PC-3 (cell line): ENCODE measurements around the gene AGPAT3. TPM values are rescaled to one million over a fixed set of nuclear protein-coding genes. Genes with fewer than 3 reads are reported as not detected.

Experiments used
- ATAC-seq: fragments of 200-7000 bp; cut with Tn5 transposase; 2 replicates; pipeline ENCODE4 v1.9.1; 2020; ENCODE audit warnings: mild to moderate bottlenecking, moderate library complexity
- BruUV-seq: library from RNA; stranded (reverse); fragments of 400-500 nt; replicated peaks from 2 replicates; lab custom pipeline; 2021; lab: Mats Ljungman, UMichigan
- CTCF ChIA-PET: fragments of 300-600 bp; sonication (Branson Sonifier 250); formaldehyde crosslinking; loops from one replicate; lab custom pipeline; 2022; ENCODE audit warnings: antibody characterized with exemption; lab: Charles Lee
- POLR2A ChIA-PET: fragments of 300-600 bp; sonication (Branson Sonifier 250); formaldehyde crosslinking; loops from one replicate; lab custom pipeline; 2022; ENCODE audit warnings: antibody characterized with exemption; ENCODE audit not compliant: unreplicated experiment; lab: Charles Lee
- DNase-seq: peaks from one replicate; pipeline ENCODE4 v3.0.0-alpha.2; 2015
- H2AFZ ChIP-seq: fragments of 300-600 bp; sonication (generic); 2 replicates; pipeline ENCODE4 v1.6.0; 2016; ENCODE audit warnings: antibody characterized with exemption, low read length
- H3F3A ChIP-seq: fragments of 300-600 bp; sonication (generic); one replicate; pipeline ENCODE4 v1.6.0; 2017; ENCODE audit warnings: antibody characterized with exemption, low read length, control low read depth, mild to moderate bottlenecking; ENCODE audit not compliant: unreplicated experiment
- H3K27ac ChIP-seq: fragments of 300-600 bp; sonication (generic); 2 replicates; pipeline ENCODE4 v1.5.1; 2016; ENCODE audit warnings: mild to moderate bottlenecking, low read length
- H3K27me3 ChIP-seq: fragments of 300-600 bp; sonication (generic); 2 replicates; pipeline ENCODE4 v1.6.1; 2016; ENCODE audit warnings: low read length, mixed read lengths
- H3K36me3 ChIP-seq: fragments of 300-600 bp; sonication (generic); 2 replicates; pipeline ENCODE4 v1.6.1; 2016; ENCODE audit warnings: low read depth, mixed run types, low read length, mixed read lengths
- H3K4me1 ChIP-seq: fragments of 300-600 bp; sonication (generic); 2 replicates; pipeline ENCODE4 v1.5.1; 2016; ENCODE audit warnings: low read length; ENCODE audit not compliant: insufficient read depth
- H3K4me2 ChIP-seq: fragments of 300-600 bp; sonication (generic); 2 replicates; pipeline ENCODE4 v1.6.0; 2016; ENCODE audit warnings: low read length
- H3K4me3 ChIP-seq: fragments of 300-600 bp; sonication (generic); 2 replicates; pipeline ENCODE4 v1.5.1; 2016; ENCODE audit warnings: mild to moderate bottlenecking, low read length, mixed read lengths
- H3K79me2 ChIP-seq: fragments of 300-600 bp; sonication (generic); 2 replicates; pipeline ENCODE4 v1.6.1; 2017; ENCODE audit warnings: low read length, mixed read lengths
- H3K9ac ChIP-seq: fragments of 300-600 bp; sonication (generic); 2 replicates; pipeline ENCODE4 v1.6.0; 2016; ENCODE audit warnings: mild to moderate bottlenecking, low read length
- H3K9me2 ChIP-seq: fragments of 300-600 bp; sonication (generic); replicated peaks from 2 replicates; pipeline ENCODE4 v1.6.1; 2016; ENCODE audit warnings: mixed run types, low read length, mixed read lengths
- H3K9me3 ChIP-seq: fragments of 300-600 bp; sonication (generic); 2 replicates; pipeline ENCODE4 v1.6.1; 2016; ENCODE audit warnings: low read length, mixed read lengths
- H4K20me1 ChIP-seq: fragments of 300-600 bp; sonication (generic); 2 replicates; pipeline ENCODE4 v1.6.1; 2016; ENCODE audit warnings: low read length, mixed read lengths
- EZH2 ChIP-seq: fragments of 300-600 bp; sonication (generic); IDR thresholded peaks from one replicate; pipeline ENCODE4 v1.6.1; 2017; ENCODE audit warnings: antibody characterized with exemption, mild to moderate bottlenecking, low read length; ENCODE audit not compliant: unreplicated experiment
- EZH2phosphoT487 ChIP-seq: fragments of 300-600 bp; sonication (generic); IDR thresholded peaks from 2 replicates; pipeline ENCODE4 v1.6.1; 2018; ENCODE audit warnings: mild to moderate bottlenecking, antibody characterized with exemption, low read length, borderline replicate concordance
- intact Hi-C: fragments of 100-400 bp; cut with micrococcal nuclease; formaldehyde crosslinking; loops from 2 replicates; pipeline ENCODE4 v1.9.0; 2023
- total RNA-seq: library from RNA; depleted of rRNA; stranded (reverse); fragments of >200 nt; gene quantifications from 2 replicates; pipeline ENCODE4 v1.2.3, GENCODE V29; 2014
- TF ChIP-seq, protein P1 (sequence below): fragments of 300-600 bp; sonication (generic); conservative IDR thresholded peaks from 2 replicates; pipeline ENCODE4 v1.5.1; 2017; ENCODE audit warnings: antibody characterized with exemption, low read depth, mild to moderate bottlenecking, low read length

Gene AGPAT3
- total RNA-seq, 1 experiment from 2014 or later: 76.1 TPM

DNA sequence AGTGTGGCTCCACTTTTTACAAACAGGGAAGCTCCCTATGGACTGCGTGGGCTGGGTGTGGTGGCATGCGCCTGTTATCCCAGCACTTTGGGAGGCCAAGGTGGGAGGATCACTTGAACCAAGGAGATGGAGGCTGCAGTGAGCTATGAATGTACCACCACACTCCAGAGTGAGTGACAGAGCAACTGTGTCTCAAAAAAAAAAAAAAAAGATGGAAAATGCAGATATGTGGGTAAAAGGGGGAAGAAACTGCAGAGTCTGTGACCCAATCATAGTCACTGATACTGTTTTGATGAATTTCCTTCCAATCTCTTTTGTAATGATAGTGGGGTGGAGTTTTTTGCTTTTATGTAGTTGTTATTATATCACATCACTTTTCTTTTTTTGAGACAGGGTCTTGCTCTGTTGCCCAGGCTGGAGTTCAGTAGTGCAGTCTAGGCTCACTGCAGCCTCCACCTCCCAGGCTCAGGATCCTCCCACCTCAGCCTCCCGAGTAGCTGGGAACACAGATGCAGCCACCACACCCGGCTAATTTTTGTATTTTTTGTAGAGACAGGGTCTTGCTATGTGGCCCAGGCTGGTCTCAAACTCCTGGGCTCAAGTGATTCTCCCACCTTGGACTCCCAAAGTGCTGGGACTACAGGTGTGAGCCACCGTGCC, 138.4 kb downstream of the AGPAT3 start:
- CTCF ChIA-PET: no interaction called here
- no TSS peak for BruUV-seq

DNA sequence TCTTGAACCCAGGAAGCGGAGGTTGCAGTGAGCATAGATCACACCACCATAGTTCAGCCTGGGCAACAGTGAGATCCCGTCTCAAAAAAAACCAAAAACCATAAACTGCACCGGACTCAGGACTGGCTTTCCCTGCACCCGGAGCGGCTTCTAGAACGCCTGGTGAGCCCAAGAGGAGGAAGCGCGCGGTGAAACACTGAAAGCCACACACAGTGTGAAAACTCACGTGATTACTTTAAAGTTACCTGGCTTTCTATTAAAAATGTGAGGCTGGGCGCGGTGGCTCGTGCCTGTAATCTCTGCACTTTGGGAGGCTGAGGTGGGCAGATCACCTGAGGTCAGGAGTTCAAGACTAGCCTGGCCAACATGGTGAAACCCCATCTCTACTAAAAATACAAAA, 140.0 kb downstream of the AGPAT3 start:
- Histone ChIP-seq H3K36me3 (no peaks in the 10 kb centered on the region), H3K4me2 (no peak overlapping the region), H3K4me3 (no peak overlapping the region), H3K9me2 (no peaks in the 10 kb centered on the region), H4K20me1 (no peaks in the 10 kb centered on the region), H3K79me2 (no peaks in the 10 kb centered on the region), H3K27me3 (no peaks in the 10 kb centered on the region), H3K4me1 (peaks cover 15% of the 10 kb centered on the region), H3F3A (peaks cover 5% of the 10 kb centered on the region), H3K9me3 (no peaks in the 10 kb centered on the region), H2AFZ (no peak overlapping the region), H3K27ac (no peak overlapping the region), H3K9ac (no peak overlapping the region)
- intact Hi-C loops: no loop called here
- DNase-seq (no peak), ATAC-seq (no peak)
- CTCF ChIA-PET: no interaction called here
- BruUV-seq: no TSS peak
- TF ChIP-seq EZH2 (no peak), EZH2phosphoT487 (no peak)
- TF ChIP-seq, protein P1, sequence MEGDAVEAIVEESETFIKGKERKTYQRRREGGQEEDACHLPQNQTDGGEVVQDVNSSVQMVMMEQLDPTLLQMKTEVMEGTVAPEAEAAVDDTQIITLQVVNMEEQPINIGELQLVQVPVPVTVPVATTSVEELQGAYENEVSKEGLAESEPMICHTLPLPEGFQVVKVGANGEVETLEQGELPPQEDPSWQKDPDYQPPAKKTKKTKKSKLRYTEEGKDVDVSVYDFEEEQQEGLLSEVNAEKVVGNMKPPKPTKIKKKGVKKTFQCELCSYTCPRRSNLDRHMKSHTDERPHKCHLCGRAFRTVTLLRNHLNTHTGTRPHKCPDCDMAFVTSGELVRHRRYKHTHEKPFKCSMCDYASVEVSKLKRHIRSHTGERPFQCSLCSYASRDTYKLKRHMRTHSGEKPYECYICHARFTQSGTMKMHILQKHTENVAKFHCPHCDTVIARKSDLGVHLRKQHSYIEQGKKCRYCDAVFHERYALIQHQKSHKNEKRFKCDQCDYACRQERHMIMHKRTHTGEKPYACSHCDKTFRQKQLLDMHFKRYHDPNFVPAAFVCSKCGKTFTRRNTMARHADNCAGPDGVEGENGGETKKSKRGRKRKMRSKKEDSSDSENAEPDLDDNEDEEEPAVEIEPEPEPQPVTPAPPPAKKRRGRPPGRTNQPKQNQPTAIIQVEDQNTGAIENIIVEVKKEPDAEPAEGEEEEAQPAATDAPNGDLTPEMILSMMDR: no peak
- POLR2A ChIA-PET: no interaction called here

More for the DNA sequence above, 138.4 kb downstream of the AGPAT3 start:
- POLR2A ChIA-PET: no interaction called here
- Histone ChIP-seq H3F3A (peaks cover 5% of the 10 kb centered on the region), H3K4me1 (peaks cover 15% of the 10 kb centered on the region), H3K36me3 (no peaks in the 10 kb centered on the region), H4K20me1 (no peaks in the 10 kb centered on the region), H3K4me2 (no peak overlapping the region), H3K9me3 (no peaks in the 10 kb centered on the region), H3K27me3 (no peaks in the 10 kb centered on the region), H3K9ac (no peak overlapping the region), H3K9me2 (no peaks in the 10 kb centered on the region), H2AFZ (no peak overlapping the region), H3K27ac (no peak overlapping the region), H3K4me3 (no peak overlapping the region), H3K79me2 (no peaks in the 10 kb centered on the region)
- no peak for DNase-seq
- TF ChIP-seq, protein P1: no peak
- TF ChIP-seq EZH2 (no peak), EZH2phosphoT487 (no peak)
- ATAC-seq: no peak
- intact Hi-C loops: no loop called here

DNA sequence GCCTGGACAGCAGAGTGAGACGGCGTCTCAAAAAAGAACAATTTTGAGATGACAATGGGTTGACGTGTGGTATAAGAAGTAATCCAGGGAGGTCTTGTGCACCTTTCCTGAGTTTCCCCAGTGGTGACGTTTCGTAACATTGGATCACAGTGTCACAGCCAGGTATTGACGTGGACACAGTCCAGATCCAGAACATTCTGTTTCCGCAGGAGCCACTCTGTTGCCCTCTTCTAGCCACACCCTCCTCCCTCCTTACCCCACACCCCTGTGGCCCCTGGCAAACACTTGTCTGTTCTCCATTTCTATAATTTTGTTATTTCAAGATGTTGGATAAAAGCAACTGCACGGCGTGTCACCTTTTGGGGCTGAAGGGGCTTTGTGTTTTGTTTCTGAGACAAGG, 140.6 kb downstream of the AGPAT3 start:
- Histone ChIP-seq H3K79me2 (no peaks in the 10 kb centered on the region), H3K9me3 (no peaks in the 10 kb centered on the region), H3K4me1 (peaks cover 15% of the 10 kb centered on the region), H3K9me2 (no peaks in the 10 kb centered on the region), H3K36me3 (no peaks in the 10 kb centered on the region), H4K20me1 (no peaks in the 10 kb centered on the region), H3K9ac (peak overlapping the region; percentile 3; the same call in 1 of the 2 replicates), H2AFZ (peak overlapping the region; percentile 55), H3K4me3 (no peak overlapping the region), H3K27ac (peak overlapping the region; percentile 62), H3F3A (peaks cover 5% of the 10 kb centered on the region), H3K27me3 (no peaks in the 10 kb centered on the region), H3K4me2 (peak overlapping the region; percentile 2)
- DNase-seq (no peak), ATAC-seq (no peak)
- BruUV-seq: no TSS peak
- intact Hi-C loops: no loop called here
- TF ChIP-seq EZH2phosphoT487: no peak
- no peak for TF ChIP-seq EZH2
- TF ChIP-seq, protein P1: no peak
- ChIA-PET POLR2A (no interaction called here), CTCF (no interaction called here)
